ENCODE results near the gene TSPAN10. TPM values are rescaled to one million over a fixed set of nuclear protein-coding genes. Genes with fewer than 3 reads are reported as not detected.

Gene TSPAN10
- total RNA-seq, 4 donors from 2014 or later, result 0.21 to 3.0 TPM; not detected in 2

- Histone ChIP-seq H3K4me3 (no peak overlapping the region), H3K9me3 (no peaks in the 10 kb centered on the region), H3K4me1 (peaks cover 0 to 3% of the 10 kb centered on the region in 2 donors), H3K36me3 (no peaks in the 10 kb centered on the region), H3K27ac (no peak overlapping the region), H3K27me3 (no peaks in the 10 kb centered on the region)
- intact Hi-C loops (cut with DNase I; ENCODE audit: low total_unique reads), result no loop called here
- TF ChIP-seq CTCF (IDR thresholded peaks at IDR 0.05), result no peak
- no peak for TF ChIP-seq POLR2A (IDR thresholded peaks at IDR 0.05)
- no peak for DNase-seq
These were observed 37.1 kb upstream of the TSPAN10 start for GRCh38 chr17:81599719-81600486.

GRCh38 chr17:81601525-81602120, 35.4 kb upstream of the TSPAN10 start:
- Histone ChIP-seq H3K27ac (no peak overlapping the region), H3K9me3 (no peaks in the 10 kb centered on the region), H3K27me3 (no peaks in the 10 kb centered on the region), H3K36me3 (no peaks in the 10 kb centered on the region), H3K4me1 (peaks cover 0 to 3% of the 10 kb centered on the region in 2 donors), H3K4me3 (no peak overlapping the region)
- intact Hi-C loops (cut with DNase I; ENCODE audit: low total_unique reads), result no loop called here
- TF ChIP-seq CTCF (IDR thresholded peaks at IDR 0.05) (peak; percentile 73 to 85 (median 82)), POLR2A (IDR thresholded peaks at IDR 0.05) (no peak)
- peak in 1 of 2 donors; percentile 40 for DNase-seq

GRCh38 chr17:81603846-81604610, 33.0 kb upstream of the TSPAN10 start:
- TF ChIP-seq POLR2A (IDR thresholded peaks at IDR 0.05) (no peak), CTCF (IDR thresholded peaks at IDR 0.05) (no peak)
- Histone ChIP-seq H3K4me1 (peaks cover 0 to 3% of the 10 kb centered on the region in 2 donors), H3K9me3 (no peaks in the 10 kb centered on the region), H3K27ac (no peak overlapping the region), H3K4me3 (no peak overlapping the region), H3K27me3 (no peaks in the 10 kb centered on the region), H3K36me3 (no peaks in the 10 kb centered on the region)
- DNase-seq, result no peak
- intact Hi-C loops (cut with DNase I; ENCODE audit: low total_unique reads), result no loop called here

GRCh38 chr17:81607431-81607830, 29.6 kb upstream of the TSPAN10 start:
- Histone ChIP-seq H3K27ac (no peak overlapping the region), H3K4me3 (no peak overlapping the region), H3K9me3 (no peaks in the 10 kb centered on the region), H3K4me1 (no peaks in the 10 kb centered on the region), H3K27me3 (no peaks in the 10 kb centered on the region), H3K36me3 (no peaks in the 10 kb centered on the region)
- intact Hi-C loops (cut with DNase I; ENCODE audit: low total_unique reads), result no loop called here
- TF ChIP-seq POLR2A (IDR thresholded peaks at IDR 0.05), result no peak
- TF ChIP-seq CTCF (IDR thresholded peaks at IDR 0.05), result no peak
- no peak for DNase-seq

- DNase-seq, result no peak
- H3K36me3 ChIP-seq, result no peaks in the 10 kb centered on the region
- H3K9me3 ChIP-seq, result no peaks in the 10 kb centered on the region
- H3K27ac ChIP-seq, result no peak overlapping the region
- H3K27me3 ChIP-seq, result no peaks in the 10 kb centered on the region
- intact Hi-C loops (cut with DNase I; ENCODE audit: low total_unique reads), result no loop called here
- H3K4me1 ChIP-seq, result no peaks in the 10 kb centered on the region
- H3K4me3 ChIP-seq, result no peak overlapping the region
- TF ChIP-seq CTCF (IDR thresholded peaks at IDR 0.05) (no peak), POLR2A (IDR thresholded peaks at IDR 0.05) (no peak)
These were observed 28.9 kb upstream of the TSPAN10 start for GRCh38 chr17:81608082-81608481.

All from uterus (tissue), 4 donors.